ENCODE data around the gene MAPK13.

DNA sequence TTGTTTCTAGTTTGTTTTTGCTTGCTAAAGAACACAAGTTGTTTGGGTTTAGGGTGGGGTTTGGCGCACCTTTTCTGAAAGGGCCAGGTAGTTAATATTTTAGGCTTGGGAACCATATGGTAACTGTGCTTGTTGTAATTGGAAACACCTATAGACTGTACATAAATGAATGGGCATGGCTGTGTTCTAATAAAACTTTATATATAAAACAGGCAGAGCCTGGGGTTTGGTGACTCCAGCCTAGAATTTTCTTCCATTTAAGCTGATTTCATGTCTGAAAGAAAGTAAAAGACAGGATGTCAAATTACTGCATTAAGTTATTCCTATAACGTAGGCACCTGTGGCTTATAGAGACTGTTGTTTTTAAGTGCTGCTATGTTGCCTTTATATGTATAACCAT is 36.1 kb upstream of the MAPK13 start:
- TF ChIP-seq POLR2AphosphoS5 (IDR thresholded peaks at IDR 0.05; ENCODE audit: low read depth, low read length) (no peak), POLR2A (IDR thresholded peaks at IDR 0.05; ENCODE audit: low read depth, low read length) (no peak)

All from GM12892 (cell line).